NCI-H1092 (cell line): Measurements from ENCODE around the gene SRRM5.
"Not testable (repeated sequence)": the region's sequence is repeated elsewhere in the genome, so short reads cannot be mapped to it uniquely, and the experiment has no call there.

Experiments used
- DNase-seq: peaks from one replicate; lab custom pipeline; 2025; lab: John Stamatoyannopoulos, UW

Gene SRRM5, protein sequence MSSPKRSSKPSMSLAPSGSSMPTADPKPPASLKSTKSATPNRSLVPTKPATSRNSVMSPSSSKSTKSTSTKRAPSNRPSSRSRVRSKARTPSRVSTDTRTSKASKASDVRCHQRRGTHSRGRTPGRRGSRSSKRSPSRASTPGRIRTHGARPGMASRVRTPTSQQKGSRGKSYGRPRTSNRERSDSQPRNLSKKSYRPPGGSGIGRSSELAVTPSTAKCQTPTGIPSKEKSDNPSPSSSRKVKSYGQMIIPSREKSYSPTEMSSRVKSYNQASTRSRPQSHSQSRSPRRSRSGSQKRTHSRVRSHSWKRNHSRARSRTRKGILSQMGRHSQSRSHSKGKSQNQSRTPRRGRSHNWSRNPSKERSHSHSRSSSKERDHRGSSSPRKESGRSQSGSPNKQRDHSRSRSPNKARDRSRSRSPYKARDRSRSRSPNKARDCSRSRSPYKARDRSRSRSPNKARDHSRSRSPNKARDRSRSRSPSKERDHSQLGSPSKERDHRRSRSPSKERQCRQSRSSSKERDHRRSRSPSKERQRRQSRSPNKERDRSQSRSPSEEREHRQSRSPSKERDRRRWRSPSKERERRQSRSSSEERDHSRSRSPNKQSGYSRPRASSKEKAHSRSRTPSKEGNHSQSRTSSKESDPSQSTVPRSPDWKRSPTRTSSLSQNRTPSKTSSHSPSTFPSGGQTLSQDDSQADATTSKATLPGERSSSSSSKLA

DNA sequence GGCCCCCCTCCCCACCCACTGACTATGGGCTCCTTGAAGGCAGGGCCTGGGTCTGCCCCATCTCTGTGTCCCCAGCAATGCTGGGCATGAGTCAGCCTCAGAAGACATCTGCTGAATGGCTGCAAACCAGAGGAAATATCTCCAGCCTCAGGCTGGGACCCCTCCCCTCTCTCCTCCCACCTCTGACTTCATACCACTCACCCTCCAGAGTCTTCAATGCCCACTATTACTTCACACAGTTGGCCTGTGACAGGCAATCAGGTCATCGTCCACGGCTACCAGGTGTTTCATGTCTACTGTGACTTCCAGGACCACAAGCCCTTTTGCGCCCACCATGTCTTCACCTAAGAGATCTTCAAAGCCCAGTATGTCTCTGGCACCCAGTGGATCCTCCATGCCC is at the start of gene SRRM5:
Gene SRRM5, plus strand, starts transcription at position 301 of the 400 bp plus-strand sequence. Its CDS starts 34 bp downstream, at position 335.
- DNase-seq, result no peak

DNA sequence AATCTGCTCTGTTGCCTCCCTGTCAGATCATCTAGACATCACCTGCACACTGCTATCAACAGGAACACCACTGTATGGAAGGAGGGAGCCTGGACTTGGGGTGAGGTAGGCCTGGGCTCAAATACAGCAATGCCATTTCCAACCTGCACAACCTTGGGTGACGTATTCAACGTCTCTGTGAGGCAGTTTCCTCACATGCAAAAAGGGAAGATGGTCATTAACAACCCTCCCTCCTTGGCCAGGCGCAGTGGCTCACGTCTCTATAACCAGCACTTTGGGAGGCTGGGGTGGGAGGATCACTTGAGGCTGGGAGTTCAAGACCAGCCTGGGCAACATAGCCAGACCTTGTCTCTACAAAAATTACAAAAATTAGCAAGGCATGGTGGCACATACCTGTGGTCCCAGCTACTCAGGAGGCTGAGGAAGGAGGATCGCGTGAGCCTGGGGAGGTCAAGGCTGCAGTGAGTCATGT is 49.6 kb upstream of the SRRM5 start:
- DNase-seq, result no peak

DNA sequence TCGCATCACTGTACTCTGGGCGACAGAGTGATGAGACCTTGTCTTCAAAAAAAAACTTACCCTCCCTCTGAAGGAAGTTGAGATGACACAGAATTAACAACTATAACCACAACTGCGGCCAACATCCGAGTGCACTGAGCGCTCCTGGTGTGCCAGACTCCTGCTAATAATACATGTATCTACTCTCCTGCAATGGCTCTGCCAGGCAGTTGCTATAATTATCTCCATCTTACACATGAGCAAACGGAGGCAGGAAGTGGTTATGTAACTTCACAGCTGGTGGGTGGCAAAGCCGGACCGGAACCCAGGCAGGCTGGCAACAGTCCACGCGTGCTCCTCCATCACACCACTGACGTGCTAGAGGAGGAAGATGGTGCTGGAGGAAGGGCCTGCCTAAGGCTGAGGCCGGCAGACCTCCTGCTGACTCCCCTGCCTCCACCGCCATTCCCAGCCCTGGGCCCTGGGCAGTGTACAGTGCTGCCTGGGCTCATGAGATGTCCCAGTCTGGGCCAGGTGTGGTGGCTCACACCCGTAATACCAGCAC is 49.1 kb upstream of the SRRM5 start:
- DNase-seq, result no peak

DNA sequence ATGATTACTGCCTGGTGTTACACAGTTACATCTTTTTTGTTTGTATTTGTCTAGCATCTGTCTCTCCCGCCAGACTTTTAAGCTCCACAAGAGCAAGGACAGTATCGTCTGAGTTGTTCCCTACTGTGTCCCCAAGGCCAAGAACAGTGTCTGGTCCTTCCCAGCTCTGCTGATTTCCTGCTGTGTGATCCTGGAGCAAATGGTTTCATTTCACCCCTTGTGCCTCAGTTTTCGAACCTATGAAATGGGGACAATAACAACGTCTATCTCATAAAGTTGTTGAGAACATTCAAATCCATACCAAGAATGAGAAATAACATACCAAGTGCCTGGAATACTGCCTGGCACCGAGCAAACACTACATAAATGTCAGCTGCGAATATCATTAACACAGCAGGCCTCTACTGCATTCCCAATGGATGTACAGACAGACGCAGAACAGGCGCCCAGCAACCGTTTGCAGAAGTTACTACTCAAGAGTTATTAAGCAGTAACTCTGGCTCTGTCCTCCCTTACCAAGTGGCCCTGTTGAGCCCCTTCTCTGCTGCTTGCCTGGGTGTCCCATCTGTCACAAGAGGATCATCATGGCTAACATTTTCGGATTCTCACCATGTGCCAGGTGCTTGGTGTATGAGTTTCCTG is 48.0 kb upstream of the SRRM5 start:
- DNase-seq, result no peak

DNA sequence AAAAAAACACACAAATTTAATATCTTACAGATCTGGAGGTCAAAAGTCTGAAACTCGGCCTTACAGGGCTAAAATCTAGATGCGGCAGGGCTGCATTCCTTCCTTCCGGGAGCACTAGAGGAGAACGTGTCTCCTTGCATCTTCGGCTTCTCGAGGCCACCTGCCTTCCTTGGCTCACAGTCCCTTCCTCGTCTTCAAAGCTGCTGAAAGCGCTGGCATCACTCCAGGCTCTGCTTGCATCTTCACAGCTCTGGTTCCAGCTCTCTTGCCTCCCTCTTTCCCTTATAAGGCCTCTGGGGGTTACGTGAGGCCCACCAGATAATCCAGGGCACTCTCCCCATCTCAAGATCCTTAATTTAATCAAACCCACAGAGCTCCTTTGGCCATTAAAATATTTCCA is 47.1 kb upstream of the SRRM5 start:
- DNase-seq, result no peak

DNA sequence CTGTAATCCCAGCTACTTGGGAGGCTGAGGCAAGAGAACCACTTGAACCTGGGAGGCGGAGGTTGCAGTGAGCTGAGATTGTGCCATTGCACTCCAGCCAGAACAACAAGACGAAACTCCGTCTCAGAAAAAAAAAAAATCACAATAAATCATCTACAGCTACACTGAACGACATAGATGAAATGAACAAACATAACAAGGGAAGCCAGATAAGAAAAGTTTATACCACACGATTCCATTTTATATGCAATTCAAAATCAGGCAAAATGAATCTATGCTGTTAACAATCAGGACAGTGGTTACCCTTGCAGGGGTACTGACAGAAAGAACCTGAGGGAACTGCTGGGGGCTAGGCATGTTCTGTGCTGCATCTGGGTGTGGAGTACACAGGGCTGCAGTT is 42.2 kb upstream of the SRRM5 start:
- no peak for DNase-seq

DNA sequence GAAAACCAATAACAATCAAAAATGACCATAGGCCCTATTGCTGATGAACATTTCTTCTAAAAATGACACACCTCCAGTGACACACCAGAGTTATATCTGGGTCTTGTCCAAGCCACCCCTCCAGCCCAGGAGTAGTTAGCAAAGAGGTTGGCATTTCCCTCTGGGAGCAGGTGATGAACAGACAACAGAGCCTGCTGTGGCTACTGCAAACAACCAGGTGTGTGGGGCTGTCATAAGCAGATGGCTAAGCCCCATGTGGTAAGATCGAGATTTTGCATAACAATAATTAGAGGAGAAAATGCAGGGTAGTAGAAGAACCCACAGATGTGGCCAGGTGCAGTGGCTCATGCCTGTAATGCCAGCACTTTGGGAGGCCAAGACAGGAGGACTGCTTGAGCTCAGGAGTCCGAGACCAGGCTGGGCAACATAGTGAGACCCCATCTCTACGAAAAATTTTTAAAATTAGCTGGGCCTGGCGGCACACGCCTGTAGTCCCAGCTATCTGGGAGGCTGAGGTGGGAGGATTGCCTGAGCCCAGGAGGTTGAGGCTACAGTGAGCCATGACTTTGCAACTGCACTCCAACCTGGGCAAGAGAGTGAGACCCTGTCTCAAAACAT is 41.6 kb upstream of the SRRM5 start:
- no peak for DNase-seq

DNA sequence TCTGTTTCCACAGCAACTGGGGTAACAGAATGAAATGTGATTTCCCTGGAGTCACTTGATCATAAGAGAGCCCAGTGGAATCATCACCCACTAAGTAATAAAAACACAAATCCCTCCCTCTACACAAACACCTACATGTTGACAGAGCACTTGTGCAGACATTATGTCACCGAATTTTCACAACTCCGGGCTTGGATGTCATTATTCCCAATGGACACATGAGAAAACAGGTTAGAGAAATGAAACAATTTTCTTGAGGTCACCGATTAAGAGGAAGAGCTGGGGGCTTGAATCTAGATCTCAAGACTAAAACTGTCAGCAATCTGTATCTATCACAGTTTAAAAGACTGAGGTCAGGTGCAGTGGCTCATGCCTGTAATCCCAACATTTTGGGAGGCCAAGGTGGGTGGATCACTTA is 39.7 kb upstream of the SRRM5 start:
- DNase-seq, result no peak

DNA sequence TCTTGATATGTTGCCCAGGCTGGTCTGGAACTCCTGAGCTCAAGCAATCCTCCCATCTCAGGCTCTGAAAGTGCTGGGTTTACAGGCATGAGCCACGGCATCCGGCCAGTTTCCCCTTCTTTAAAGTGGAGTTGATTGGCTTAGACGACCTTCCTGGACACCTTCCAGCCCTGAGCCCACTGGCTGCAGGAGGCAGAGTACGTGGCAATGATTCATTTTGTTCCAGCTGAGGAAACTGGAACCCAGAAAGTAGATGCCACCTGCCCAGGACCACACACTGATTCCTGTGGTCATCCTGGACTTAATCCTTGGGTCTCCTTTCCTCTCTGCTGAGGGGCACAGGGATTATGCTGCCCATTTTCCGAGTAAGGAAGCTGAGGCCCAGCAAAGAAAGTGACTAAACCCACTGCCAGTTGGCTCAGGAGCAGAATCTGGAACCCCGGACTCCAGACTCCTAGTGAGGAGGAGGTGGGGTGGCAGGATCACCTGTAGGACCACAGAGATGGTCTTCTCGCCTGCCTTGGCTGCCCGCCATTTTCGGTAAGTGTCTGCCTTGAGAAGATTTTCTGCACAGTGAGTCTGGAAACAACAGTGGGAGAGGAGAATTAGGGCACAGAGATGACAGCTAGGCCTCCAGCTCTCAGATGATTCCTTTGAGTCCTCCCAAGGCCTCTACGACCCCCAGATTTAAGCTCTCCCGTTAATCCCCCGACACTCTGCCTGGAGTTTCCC is 37.3 kb upstream of the SRRM5 start:
- DNase-seq, result no peak

DNA sequence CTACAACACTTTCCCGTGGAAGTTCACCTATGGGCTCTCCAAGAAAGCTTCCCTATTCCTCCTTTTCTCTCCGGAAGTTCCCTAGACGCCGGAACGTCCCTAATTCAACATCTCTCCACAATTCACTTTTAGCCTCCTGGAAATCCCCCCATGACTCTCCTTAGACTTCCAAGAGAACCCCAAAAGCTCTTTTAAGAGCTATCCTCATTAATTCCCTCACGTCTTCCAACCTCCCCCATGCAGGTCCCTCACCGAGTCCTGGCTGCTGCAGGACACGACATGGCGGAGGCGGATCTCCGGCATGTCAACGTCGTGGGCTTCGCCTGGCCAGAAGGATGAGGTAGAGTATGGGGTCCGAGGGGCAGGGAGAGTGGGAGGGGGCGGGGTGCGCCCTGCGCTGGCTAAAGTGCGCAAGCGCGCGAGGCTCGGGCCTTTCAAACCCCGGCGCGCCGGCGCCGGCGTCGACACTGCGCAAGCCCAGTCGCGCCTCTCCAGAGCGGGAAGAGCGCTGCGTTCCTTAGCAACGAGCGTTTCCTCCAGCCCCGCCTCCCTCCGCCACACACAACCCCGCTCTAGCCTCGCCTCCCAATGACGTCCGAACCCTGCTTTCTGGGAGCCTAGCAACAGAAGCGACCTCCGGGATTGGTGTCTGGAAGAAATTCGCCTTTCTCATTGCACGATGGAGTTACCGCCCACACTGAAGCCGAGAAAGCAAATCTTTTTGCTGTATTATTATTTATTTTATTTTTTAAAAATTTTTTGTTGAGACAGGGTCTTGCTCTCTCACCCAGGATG is 36.5 kb upstream of the SRRM5 start, which contains the start of the genes PINLYP and XRCC1:
Gene PINLYP, plus strand, starts transcription at position 646 of the 795 bp plus-strand sequence. CDS start 1,391 bp downstream, outside the sequence.
Gene XRCC1, minus strand, starts transcription at position 372 of the 795 bp plus-strand sequence. Its CDS starts 69 bp downstream, at position 303.
- DNase-seq, result peak; percentile 96

DNA sequence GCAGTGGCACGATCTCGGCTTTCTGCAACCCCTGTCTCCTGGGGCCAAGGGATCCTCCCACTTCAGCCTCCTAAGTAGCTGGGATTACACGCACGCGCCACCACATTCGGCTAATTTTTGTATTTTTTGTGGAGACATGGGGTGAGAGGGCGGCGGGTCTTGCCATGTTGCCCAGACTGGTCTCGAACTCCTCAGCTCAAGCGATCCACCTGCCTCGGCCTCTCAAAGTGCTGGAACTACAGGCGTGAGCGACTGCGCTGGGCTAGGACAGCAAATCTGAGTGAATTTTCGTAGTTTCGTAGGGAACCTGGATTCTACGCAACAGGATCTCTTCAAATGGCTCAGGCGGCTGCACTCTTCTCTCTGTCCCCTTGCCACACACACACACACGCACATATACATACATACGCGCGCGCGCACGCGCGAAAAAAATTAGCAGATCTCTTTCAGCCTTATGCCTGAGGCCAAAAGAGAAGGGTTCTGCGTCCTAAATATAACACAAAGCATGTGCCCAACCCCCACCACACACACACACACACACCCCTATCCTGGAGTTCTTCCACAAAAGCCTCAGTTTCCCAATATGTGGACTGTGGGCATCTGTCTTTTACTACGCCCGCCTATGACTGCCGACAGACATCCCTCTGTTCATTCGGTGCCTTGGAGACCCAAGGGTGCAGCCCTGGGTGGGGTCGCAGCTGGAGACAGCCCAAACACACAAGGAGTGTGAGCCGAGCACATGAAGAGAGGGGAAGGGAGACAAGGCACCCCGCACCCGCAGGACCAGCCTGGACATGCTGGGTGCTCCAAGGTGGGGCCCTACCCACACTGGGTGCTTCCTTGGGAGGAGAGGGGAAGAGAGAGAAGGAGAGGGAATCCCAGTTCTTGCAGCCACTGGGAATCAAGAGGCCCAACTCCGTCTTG is 35.7 kb upstream of the SRRM5 start:
- DNase-seq, result peak; percentile 19

DNA sequence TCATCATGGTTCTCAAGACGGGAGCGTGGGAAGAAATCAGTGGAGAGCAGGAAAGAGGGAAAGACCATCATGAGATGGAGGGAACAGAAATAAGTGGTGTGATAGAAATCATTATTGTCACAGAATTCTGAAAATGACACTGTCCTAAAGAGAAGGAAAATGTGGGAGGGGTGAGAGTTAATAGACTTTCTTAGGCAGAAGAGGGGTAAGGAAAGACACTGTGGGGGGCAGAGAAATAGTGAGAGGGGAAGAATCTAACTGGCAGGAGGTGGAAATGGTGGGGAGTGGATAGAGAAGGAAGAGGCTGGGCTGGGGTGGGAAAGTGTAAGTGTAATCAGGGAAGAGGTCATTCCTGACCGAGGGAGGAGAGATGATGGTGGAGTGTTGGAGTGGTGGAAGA is 33.1 kb upstream of the SRRM5 start:
- DNase-seq, result no peak

DNA sequence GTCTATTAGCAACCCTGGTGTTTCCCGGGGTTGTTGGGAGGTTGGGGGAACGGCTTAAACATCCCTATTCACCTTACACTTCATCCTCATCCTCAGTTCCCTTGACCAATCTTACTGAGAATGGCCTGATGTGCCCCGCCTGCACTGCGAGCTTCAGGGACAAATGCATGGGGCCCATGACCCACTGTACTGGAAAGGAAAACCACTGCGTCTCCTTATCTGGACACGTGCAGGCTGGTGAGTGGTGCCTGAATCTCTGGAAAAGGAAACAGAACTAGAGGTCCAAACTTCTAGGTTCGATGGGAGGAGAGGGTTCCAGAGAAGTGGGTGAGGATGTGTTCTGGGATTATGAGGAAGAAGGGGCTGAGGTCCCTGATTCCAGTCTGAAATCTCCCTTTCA is 30.4 kb upstream of the SRRM5 start:
- no peak for DNase-seq

DNA sequence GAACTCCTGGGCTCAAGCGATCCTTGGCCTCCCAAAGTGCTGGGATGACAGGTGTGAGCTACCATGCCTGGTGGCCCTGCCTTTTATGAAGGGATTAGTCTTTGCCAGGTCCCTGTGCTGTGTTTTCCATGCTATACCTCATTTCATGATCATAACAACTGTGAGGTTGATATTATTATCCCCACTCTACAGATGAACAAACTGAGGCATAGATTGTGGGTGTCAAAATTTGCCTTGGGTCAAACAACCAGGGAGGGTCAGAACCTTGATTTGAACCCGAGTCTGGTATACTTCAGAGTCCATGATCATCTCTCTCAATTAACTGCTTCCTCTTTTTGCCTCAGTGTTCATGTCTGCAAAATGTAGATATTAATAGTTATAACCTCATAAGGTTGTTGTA is 29.4 kb upstream of the SRRM5 start:
- DNase-seq, result no peak

DNA sequence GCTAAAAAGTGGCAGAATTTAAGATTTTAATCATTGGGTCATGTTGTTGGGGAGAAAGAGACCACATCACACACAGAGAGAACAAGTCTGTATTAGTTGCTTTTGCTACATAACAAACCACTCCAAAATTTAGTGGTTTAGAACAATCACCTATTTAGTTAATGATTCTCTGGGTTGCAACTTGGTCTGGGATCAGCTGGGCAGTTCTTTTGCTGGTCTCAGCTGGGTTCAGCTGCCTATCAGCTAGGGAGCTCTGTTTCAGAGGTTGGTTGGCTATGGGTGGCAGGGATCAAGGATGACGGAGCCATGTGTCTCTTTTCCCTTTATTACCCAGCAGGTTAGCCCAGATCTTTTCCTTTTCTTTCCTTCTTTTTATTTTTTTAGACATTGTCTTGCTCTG is 27.4 kb upstream of the SRRM5 start:
- DNase-seq, result no peak

DNA sequence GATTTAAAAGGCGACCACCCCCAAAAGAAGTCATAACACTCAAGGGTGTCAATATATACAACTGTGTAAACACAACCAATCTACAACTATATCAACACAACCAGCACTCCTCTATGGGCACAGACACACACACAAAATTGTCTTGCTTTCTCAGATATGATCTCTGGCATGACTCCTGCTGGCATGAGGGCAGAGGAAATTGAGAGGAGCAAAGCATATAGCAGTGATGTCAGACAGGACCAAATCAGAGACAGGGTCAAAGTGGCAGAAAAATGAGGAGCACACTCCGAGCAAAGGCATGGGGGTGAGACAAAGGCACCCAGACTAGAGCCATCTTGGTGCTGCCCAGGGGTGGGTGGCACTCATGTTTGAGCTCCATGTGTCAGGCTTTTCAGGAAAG is 25.5 kb upstream of the SRRM5 start:
- DNase-seq, result no peak

DNA sequence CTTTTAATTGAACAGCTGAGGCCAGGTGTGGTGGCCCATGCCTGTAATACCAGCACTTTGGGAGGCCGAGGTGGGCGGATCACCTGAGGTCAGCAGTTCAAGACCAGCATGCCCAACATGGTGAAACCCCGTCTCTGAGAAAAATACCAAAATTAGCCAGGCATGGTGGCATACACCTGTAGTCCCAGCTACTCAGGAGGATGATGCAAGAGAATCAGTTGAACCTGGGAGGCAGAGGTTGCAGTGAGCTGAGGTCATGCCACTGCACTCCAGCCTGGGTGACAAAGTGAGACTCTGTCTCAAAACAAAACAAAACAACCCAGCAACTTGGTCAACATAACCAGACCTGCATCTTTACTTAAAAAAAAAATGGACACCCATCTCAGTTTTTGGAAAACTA is 24.9 kb upstream of the SRRM5 start:
- DNase-seq, result not testable (repeated sequence)

DNA sequence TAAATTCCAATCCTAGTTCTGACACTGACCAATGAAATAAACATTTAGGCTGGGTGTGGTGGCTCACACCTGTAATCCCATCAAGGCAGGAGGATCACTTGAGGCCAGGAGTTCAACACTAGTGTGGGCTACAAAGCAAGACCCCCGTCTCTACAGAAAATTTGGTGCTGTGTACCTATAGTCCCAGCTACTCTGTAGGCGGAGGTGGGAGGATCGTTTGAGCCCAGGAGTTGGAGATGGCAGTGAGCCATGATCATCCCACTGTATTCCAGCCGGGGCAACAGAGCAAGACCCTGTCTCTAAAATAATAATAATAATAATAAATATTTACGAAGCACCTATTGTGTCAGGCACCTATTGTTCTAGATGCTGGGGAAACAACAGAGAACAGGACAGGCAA is 22.6 kb upstream of the SRRM5 start:
- no peak for DNase-seq

DNA sequence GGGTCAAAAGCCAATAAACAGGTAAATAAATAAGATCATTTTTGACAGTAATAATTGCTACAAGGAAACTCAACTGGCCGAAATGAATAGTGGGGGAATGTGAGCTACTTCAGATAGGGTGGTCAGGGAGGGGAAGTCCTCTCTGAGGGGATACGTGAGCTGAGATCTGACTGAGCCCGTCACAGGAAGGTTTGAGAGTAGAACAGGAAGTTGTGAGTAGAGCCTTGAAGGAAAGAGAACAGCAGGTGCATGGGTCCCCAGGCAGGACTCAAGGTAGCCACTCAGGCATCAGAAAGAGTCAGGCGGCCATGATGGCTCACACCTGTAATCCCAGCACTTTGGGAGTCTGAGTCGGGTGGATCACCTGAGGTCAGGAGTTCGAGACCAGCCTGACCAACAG is 22.2 kb upstream of the SRRM5 start:
- DNase-seq, result no peak
